ENCODE results near the gene NSUN5.
"Not testable (repeated sequence)": the region's sequence is repeated elsewhere in the genome, so short reads cannot be mapped to it uniquely, and the experiment has no call there.

Gene NSUN5

DNA sequence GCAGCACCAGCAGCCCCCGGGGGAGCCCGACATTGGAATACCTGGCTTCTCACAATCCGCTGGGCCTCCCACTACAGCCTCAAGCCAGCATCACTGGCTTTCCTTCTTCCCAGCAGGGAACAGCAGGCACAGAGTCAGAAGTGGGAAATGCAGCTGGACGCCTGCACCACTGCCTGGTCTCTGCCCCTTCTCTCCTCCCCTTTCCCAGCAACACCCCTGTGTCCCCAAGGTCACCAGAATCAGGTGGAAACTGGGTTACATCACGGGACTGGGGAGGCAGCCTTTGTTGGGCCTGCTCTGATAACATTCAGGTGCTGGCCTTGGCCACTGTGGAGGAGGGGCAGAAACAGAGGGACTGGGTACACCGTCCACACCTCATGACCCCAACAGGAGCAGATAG lies 16.8 kb upstream of the NSUN5 start:
- not testable (repeated sequence) for DNase-seq (ENCODE audit: low read depth)

DNA sequence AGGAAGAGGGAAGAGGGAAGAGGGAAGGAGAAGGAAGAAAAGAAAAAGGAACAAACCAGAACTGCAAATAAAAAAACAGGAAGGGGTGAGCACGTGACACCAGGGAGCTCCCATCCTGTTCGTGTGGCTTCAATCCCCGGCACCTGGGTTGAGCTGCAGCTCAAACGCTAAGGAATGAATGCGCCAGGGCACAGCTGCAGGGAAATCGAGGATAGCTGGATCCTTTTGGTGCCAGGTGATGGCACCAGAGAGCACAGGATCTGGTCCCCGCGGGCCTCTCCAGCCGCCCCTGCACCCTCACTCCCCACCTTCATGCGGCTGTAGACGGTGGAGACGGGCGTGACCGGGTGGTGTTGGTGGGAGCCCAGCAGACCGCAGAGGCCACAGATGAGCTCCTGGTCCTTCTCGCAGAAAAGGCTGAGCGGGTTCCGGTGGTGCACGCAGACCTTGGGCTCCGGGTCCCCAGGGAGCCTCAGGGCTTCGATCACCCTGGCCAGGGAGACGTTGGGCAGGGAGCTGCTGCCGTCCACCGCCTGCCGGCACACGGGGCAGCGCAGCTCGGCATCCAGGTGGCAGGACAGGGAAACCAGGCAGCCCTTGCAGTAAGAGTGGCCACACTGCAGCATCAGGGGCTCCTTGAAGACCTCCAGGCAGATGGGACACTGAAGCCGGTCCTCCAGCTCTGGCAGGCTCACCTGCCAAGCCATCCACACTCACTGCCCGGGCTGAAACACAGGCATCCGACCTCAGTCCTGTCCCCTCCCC lies 15.6 kb upstream of the NSUN5 start:
- DNase-seq (ENCODE audit: low read depth) = peak; percentile 13

DNA sequence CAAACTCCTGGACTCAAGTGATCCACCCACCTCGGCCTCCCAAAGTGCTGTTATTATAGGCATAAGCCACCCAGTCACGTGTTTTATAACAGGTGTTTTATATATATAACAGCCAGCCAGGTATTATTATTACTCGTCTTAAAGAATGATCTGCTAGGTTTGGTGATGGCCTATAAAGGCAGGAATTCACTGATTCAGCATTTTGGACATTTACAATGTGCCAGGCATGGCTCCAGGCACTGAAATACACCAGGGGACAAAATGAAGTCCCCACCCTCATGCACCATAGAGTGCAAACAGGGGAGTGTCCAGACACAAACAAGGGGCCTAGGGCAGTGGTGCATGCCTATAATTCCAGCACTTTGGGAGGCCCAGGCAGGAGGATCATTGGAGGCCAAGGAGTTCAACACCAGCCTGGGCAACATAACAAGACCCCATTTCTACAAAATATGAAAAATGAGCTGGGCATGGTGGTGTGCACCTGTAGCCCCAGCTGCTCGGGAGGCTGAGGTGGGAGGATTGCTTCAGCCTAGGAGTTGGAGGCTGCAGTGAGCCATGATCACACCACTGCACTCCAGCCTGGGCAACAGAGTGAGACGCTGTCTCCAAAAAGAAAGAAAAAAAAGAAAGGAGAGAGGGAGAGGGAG lies 14.9 kb upstream of the NSUN5 start:
- DNase-seq (ENCODE audit: low read depth) = not testable (repeated sequence)

DNA sequence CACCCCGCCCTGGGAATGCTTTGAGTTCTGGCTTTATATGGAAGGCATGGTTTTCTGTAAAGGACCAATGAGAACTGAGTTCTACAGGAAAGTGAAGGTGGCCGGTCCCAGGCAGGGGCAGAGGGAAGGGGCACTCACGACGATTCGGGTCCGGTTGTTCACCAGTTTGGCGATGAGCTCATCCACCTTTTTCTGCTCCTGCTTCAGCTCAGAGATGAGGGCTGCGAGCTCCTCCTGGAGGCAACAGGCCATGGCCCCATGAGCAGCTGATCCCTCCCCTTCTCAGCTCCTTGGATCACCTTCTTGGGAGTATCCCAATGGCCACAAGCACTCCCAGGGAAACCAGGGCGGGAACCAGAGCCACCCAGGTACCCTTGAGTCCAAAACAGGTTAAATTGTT lies 11.4 kb upstream of the NSUN5 start:
- not testable (repeated sequence) for DNase-seq (ENCODE audit: low read depth)

DNA sequence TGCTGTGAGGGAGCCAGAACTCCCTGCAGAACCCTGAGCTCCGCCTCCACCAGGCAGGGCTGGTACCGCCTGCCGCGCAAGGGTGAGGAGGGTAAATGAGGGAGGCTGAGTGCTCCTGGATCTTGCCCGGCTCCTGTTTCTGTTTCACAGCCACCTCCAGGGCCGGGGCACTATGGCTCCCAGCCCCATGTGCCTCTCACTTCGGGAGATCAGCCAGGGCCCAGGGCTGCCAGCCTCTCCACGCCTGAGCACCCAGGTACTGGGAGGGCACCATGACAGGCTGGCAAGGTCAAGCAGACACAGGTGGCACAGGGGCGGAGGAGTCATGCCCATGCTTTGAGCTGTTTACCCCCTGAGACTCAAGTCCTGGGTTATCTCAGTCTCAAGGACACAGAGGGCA lies 10.9 kb upstream of the NSUN5 start:
- not testable (repeated sequence) for DNase-seq (ENCODE audit: low read depth)

DNA sequence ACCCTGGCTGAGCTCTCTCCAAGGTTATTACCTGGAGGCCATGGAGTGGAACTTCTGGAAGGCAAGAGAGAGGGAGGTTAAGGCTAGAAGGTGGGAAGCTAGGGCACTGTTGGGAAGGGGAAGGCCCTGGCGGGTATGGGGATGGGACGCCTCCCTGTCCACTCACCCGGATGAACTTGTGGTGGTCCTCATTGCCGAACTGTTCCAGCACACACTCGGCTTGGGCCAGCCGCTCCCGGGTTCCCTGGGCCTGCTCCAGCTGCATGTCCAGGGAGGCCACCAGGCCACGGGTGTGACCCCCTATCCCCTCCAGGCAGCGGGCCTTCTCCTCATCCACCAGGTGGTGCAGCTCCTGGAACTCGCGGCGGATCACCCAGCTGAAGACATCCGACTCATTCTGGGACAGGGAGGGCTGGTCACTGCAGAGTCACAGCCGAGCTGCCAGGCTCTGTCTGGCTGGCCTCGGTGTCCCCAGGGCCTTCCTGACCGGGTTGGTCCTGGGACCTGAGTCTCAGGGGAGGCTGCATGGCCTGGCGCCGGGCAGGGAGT lies 10.1 kb upstream of the NSUN5 start:
- not testable (repeated sequence) for DNase-seq (ENCODE audit: low read depth)

DNA sequence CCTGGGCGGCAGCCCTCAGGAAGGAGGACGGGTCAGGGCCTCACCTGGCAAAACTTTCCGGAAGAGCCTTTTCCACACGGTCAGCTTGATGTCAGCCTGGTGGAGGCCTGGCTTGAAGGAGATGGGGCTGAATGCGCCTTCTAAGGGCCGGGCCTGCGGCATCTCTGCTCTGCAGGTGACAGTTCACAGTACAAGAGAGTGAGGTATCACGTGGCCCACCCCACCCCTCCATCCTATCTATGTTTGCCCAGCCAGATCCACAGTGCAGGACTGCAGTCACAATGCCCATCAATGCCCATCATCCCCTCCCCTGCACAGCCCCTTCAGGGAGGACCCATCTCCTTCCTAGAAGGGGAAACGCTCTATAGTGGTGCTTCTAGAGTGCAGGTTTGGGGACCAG lies 7.9 kb upstream of the NSUN5 start:
- DNase-seq (ENCODE audit: low read depth) = no peak

DNA sequence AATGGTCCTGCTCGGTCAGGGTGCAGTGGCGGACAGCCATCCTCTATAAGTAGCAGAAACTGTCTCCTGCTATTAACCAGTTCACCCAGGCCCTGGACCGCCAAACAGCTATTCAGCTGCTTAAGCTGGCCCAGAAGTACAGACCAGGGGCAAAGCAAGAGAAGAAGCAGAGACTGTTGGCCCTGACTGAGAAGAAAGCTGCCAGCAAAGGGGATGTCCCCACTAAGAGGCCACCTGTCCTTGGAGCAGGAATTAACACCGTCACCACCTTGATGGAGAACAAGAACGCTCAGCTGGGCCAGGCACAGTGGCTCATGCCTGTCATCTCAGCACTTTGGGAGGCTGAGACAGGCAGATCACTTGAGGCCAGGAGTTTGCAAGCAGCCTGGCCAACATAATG lies 5.6 kb upstream of the NSUN5 start:
- DNase-seq (ENCODE audit: low read depth) = no peak

DNA sequence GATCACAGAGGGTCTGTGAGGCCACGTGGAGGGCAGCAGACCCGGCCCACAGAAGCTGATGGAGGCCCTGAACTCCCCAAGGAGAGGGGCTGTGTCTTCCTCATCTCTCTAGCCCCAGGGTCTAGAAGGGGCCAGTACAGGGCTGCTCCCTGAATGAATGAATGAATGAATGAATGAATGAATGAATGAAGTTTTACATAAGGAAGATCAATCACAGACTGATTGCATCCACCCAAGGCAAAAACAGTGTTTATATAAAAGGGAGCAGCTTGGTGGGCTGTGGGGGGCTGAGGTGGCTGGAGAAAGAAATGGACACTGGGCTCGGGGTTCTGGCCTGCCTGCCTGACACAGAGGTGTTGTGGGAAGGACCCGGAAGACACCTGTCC lies 4.9 kb upstream of the NSUN5 start:
- no peak for DNase-seq (ENCODE audit: low read depth)

DNA sequence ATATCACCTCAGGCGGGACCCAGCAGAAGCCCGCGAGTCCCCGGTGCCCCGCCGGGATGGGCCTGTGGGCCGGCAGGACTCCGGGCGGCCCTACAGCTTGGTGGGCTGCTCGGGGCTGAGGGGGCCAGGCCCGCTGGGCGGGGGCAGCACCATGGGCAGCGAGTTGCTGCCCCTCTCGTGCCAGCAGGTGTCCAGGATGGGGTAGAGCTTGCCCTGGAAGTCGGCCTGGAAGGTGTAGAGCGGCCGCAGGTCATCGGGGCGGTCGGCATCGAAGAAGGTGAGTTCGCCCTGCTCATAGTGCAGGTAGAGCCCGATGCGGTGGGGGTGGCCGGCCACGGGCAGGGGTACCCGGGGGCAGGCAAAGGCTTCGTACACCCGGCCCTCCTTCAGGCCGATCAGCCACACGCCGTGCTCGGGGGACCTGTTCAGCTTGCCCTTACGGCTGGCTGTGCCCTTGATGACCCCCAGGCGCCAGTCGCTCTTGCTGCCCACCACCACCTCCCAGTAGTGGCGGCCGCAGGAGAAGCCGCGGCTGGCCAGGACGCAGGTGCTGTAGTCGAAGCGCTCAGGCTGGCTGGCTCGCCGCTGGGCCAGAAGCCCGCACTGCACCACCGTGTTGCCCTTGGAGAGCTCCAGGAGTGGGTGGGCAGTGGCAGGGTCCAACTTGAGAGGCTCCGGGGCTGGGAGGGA lies 4.3 kb upstream of the NSUN5 start:
- no peak for DNase-seq (ENCODE audit: low read depth)

DNA sequence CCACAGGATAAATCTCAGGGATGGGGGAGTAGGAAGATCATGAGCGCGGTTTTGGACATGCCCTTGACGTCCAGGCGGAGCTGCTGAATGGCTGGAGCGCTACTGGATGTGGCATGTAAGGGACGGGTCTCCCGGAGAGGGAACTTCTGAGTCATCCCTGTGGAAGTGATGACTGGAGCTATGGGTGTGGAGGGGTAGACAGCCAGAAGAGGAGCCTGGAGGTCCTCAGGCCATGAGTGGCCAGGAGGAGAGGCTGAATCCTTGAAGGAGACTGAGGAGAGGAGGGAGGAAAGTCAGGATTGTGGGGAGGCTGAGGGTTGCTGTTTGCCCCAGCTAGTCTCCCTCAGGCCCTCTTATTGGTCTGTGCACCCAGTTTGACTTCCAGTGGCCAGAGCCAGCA lies 2.8 kb upstream of the NSUN5 start:
- DNase-seq (ENCODE audit: low read depth) = not testable (repeated sequence)

DNA sequence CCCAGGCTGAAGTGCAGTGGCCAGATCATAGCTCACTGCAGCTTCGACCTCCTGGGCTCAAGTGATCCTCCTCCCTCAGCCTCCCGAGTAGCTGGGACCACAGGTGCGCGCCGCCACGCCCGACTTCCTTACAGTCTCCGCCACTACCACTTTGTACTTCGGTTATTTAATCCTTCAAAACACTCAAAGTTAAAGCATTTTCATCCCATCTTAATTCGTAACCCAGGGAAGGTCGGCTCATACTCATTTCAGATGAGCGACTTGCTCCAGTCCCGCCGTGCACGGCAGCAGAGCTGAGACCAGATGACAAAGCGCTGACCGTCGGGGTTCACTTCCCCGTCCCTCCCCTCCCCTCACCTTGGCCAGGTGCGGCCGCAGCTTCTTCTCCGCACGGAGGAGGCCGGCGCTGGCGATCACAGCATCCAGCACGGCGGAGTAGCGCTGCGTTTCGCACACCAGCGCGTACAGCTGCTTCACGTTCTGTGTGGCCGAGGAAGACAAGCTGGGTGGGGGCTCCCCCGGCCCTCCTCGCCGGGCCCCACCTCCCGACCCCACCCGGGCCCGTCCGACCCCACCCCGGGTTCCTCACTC lies 457 bp downstream of the NSUN5 start:
- no peak for DNase-seq (ENCODE audit: low read depth)

DNA sequence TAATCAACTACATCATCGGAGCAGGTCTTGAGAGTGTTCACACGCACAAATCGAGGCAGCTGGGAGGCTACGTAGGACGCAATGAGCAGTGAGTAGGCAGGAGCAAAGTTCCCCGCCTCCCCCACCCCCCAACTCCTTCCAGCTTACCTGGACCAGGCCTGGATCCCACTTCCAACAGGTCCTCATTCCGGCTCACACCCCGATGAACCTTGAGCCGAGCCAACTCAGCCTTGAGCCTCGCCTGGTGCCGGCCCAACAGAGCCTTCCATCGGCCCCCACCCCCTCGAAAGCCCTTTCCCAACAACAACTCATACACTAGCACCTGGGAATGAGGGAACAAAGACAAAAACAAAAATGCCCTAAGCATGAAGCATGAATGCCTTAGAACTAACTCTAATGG lies 1.2 kb downstream of the NSUN5 start:
- no peak for DNase-seq (ENCODE audit: low read depth)

DNA sequence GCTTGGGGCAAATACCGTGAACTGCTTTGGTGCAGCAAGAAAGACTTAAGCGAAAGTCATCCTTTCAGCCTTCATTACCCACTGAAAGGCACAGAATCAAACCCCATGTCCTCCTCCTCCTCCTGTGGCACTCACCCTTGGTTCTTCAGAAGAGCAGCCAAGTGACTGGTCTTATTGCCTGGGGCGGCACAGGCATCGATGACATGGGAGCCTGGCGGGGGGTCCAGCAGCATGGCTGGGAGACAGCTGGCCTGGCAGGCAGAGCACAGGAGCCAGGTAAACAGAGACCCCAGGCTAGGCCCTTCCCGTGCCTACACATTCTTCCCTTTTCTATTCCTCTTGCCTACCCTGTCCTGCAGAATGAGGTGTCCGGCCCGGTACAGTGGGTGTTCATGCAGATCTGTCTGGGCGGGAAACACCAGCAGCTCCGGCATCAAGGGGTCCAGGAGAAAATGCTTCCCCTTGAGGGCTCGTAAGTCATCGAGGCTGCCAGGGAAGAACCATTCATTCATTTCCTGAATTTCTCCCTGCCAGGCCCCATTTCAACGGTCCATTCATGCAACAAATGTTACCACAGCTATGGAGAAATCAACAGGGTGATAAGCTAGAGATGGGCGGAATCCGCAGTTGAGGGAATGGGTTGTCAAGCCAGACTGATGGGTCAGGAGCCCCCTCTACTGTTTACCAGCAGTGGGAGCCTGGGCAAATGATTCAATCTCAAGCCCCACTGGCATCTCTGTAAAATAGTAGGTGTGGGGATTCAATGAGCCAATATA lies 3.8 kb downstream of the NSUN5 start:
- not testable (repeated sequence) for DNase-seq (ENCODE audit: low read depth)

DNA sequence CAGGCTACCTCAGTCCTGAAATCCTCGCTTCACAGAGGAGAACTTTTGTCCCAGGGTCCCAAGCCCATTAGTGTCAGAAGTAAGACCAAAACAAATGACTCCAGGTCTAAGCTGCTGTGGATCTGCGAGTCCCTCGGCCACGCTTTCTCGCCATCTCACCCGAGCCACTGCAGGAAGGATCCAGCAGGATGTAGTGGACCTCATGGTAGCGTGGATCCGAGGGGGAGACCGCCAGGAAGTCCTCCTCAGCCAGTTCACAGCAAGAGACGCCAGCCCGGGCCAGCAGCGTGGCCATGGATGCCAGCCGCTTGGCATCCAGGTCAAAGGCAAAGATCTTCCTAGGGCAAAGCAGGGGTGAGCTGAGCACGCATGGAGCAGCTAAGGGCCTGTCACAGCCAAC lies 4.6 kb downstream of the NSUN5 start:
- no peak for DNase-seq (ENCODE audit: low read depth)

DNA sequence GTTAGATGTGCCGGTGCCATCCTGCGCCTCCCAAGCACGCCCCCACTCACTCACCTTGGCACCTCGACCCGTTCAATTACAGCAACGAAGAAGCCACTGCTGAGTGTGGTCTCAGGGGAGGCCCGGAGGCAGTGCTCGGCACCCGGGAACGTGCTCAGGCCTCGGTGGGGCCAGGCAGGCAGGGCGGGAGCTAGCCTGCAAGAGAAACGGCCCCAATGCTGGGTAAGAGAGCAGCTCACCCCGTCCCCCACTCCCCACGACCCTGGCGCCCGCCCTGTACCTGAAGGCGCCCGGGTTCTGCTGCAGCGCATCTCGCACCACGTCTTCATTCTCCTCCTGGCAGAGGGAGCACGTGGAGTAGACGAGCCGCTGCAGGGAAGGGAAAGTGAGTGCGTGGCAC lies 5.1 kb downstream of the NSUN5 start:
- no peak for DNase-seq (ENCODE audit: low read depth)

DNA sequence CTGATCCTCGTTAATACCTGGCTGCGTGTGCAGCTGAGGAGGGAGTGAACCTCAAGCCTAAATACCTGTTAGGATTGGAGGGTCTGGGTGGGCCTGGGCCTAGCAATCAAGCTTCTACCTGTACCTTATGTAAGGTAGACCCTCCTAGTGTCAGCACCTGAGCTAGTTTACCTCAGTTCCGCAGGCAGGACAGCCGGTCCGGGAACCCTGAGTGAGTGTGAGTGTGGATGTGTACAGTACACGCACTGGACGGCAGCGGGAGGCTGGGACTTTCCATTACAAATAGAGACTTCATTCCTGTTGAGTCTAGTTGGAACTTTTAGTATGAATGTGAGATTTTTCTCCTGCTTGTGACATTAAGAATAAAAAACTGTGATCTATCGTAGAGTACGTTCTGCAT lies 5.8 kb downstream of the NSUN5 start:
- DNase-seq (ENCODE audit: low read depth) = not testable (repeated sequence)

DNA sequence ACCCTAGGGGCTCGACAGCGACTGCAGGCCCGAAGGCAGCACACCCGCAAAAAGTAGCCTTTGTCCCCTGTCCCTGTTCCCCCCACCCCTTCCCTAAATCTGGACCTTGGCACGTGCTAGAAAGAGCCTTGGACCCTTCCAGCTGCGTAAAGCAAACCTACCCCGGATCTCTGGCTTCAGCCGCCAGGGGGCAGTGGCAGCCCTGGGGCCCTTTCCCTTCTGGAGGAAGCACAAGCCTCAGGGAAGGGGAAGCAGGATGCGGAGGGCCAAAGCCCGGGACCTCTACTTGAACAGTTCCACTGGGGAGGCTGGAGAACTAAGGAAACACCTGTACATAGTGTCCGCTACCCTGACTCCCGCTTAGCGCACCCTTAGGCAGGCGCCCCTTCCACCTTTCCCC lies 7.5 kb downstream of the NSUN5 start:
- not testable (repeated sequence) for DNase-seq (ENCODE audit: low read depth)

DNA sequence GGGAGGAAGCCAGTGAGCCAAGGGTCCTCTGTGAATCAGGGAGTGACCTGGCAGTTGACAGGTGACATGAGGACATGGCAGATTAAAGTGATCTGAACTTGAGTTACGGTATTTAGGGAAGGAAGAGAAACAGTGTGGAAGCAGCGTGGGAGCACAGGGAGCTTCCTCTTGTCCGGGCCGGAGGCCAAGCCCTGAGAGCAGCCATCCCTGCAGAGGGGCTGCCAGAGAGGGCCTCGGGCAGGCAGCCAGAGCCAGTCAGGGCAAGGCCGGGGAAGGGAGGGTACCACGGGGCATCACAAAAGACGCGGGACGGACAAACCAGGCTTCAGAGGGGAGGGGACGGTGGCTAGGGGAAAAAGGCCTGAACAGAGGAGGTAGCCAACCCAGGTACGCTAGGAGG lies 8.8 kb downstream of the NSUN5 start:
- not testable (repeated sequence) for DNase-seq (ENCODE audit: low read depth)

DNA sequence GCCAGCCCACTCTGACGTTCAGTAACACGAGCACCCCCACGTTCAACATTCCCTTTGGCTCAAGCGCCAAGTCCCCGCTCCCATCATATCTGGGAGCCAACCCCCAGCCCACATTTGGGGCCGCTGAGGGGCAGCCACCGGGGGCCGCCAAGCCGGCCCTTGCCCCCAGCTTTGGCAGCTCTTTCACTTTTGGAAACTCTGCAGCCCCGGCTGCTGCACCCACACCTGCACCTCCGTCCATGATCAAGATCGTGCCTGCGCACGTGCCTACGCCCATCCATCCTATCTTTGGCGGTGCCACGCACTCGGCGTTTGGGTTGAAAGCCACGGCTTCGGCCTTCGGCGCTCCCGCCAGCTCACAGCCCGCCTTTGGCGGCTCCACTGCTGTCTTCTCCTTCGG lies 10.9 kb downstream of the NSUN5 start:
- DNase-seq (ENCODE audit: low read depth) = not testable (repeated sequence)

DNA sequence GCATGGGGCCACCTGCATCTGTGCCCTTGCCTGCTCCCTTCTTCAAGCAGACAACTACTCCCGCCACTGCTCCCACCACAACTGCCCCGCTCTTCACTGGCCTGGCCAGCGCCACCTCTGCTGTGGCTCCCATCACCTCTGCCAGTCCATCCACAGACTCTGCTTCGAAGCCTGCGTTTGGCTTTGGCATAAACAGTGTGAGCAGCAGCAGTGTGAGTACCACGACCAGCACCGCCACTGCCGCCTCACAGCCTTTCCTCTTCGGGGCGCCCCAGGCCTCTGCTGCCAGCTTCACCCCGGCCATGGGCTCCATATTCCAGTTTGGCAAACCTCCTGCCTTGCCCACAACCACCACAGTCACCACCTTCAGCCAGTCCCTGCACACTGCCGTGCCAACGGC lies 11.4 kb downstream of the NSUN5 start:
- DNase-seq (ENCODE audit: low read depth) = not testable (repeated sequence)

DNA sequence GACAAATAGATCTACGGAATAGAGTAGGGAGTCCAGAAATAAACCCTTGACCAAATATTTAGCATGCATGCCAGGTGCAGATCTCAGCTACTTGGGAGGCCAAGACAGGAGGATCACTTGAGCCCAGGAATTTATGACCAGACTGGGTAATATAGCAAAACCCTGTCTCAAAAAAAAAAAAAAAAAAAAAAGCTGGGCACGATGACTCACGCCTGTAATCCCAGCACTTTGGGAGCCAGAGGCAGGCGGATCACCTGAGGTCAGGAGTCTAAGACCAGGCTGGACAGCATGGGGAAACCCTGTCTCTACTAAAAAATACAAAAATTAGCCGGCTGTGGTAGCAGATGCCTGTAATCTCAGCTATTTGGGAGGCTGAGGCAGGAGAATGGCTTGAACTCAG lies 31.4 kb downstream of the NSUN5 start:
- DNase-seq (ENCODE audit: low read depth) = not testable (repeated sequence)

Measured in stimulated activated CD8-positive, alpha-beta memory T cell treated with anti-CD3 and anti-CD28 coated beads, Interleukin-12 subunit alpha, Interleukin-12 subunit beta, amount 100 ng/mL, for 4 hours (primary cell).